ENCODE results near the gene FOXJ3.

The FOXJ3 gene

GRCh38 chr1:42145764-42146625, 189.0 kb downstream of the FOXJ3 start:
- no peak for DNase-seq (ENCODE audit: insufficient read length, low spot score)
- no peak for TF ChIP-seq POLR2A (IDR thresholded peaks at IDR 0.05; ENCODE audit: low read depth, low read length)
- FAIRE-seq, result no peak

DNA sequence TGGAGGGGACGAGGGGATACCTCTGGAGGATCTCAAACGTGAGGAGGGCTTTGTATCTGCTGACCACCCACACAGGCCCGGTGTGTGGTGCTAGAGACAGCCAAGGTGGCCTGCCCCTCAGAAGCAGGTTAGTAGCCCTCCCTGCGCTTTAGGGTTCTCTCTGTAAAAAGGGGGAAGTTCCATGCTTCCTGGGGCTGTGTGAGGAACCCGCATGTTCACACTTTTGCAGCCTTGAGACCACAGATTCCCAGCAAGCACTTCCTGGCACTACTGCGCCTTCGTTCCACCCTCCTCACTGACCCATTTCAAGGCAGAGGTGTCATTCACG, 189.7 kb downstream of the FOXJ3 start:
- DNase-seq (ENCODE audit: insufficient read length, low spot score) (no peak), FAIRE-seq (no peak)
- TF ChIP-seq POLR2A (IDR thresholded peaks at IDR 0.05; ENCODE audit: low read depth, low read length), result no peak

DNA sequence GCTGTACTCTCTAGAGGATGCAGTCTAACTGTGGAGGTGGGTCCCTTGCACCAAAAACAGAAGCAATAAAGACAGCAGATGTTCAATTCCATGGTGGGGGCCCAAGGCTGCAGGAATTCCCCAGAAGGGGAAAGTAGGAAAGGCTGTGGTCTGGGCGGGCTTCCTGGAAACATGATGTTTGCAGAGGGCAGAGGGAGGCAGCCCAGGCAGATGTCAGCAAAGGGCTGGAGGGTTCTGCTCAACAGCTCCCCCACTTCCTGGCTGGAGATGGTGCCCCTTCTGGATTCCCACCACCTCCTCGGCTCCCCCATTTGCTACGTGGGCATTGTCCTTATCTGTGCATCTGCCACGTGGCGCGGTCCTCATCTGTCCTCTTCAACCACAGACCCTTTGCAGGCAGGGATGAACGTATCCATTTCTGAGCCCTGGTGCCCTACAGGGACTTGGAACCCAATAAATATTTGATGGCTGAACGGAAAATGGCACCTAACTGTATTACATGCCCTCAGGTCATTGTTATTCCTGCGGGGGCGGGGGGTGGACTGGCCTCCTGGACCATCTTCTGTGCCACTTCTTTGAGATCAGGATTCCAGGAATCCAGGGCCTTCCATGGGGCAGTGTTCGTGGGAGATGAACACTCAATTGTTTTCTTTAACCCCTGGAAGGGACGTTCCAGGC, 190.2 kb downstream of the FOXJ3 start:
- FAIRE-seq (no peak), DNase-seq (ENCODE audit: insufficient read length, low spot score) (no peak)
- TF ChIP-seq POLR2A (IDR thresholded peaks at IDR 0.05; ENCODE audit: low read depth, low read length), result no peak

DNA sequence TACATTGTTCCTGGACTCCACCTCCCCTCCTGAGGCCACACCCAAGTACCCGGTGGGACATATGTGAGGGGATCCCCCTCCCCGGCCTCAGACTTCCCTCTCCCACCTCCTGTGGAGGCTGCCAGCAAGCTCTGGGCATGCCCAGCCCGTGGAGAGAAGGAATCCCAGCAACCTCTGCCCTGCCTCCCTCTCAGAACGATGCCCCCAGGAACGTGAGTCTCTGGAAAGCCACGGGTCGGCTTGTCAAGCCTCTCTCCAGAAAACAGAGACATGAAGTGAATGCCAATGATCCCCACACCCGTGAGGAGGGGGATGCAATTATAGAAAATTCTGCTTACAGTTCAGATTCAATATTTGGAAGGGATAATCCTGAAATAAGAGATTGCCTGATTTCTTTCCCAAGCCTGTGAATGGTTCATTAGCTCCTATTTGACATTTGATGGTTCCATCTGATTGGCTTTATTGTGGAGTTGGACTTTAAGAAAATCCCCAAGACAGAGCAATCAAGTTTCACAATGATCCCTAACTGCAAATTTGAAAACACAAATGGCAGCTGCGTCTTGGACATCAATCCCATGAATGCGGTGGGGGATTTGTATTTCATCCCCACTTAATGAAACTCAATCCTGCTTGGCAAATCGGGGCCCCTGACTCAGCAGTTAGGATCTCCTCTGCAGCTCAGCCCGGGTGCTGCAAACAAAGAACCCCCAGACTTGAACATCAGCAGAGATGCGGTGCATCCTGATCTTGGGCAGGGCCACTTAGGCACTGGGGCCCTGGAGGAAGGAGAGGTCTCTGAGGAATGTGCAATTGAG, 190.9 kb downstream of the FOXJ3 start:
- FAIRE-seq, result no peak
- no peak for DNase-seq (ENCODE audit: insufficient read length, low spot score)
- TF ChIP-seq POLR2A (IDR thresholded peaks at IDR 0.05; ENCODE audit: low read depth, low read length), result no peak

DNA sequence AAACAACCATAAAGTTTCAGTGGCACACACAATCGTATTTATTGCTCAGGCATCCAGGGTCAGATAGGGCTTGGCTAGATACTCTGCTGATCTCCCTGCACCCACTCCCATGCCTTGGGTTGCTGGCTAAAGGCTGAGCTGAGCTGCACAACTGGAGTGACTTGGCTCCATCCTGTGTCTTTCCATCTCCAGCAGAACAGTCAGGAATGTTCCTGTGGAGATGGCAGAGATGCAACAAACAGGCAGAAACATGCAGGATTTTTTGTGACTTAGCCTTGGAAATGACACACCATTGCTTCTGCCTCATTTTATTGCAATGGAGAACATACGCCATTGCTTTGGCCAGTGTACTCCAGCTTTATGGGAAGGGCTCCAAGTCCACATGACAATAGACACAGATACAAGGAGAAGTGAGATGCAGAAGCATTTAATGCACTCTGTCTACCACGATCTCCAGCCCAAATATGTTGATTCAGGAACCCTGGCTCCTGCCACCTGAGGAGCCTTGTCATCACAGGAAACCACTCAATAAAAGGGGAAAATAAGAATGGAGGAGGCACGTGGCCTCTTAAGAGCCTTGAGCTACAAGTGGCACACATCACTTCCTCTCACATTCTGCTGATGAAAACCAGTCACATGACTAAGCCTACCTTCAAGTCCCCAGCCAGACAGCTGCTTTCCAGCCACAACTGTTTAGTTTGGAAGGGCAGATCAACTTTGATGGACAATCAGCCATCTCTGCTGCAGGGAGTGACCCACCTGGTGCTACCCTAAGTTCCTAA, 191.9 kb downstream of the FOXJ3 start:
- DNase-seq (ENCODE audit: insufficient read length, low spot score) (no peak), FAIRE-seq (no peak)

DNA sequence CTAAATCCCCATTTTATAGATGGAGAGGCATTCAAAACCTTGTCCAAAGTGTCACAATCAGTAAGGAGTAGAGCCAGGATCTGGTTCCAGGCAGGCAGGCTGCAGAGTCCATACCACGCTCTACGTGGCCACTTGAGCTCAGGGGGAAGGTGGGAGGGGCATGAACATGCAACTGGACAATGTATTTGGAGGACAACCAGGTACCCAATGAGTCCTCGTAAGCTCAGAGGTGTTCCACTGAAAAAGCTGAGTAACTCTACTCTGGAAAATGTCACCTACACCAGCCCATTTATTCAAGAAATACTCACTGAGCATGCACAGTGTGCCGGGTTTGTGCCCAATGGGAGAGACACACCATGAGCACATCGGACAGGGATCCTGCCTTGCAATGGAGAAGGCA, 193.1 kb downstream of the FOXJ3 start:
- DNase-seq (ENCODE audit: insufficient read length, low spot score) (no peak), FAIRE-seq (no peak)
- no peak for TF ChIP-seq POLR2A (IDR thresholded peaks at IDR 0.05; ENCODE audit: low read depth, low read length)

More for the DNA sequence above, 191.9 kb downstream of the FOXJ3 start:
- TF ChIP-seq POLR2A (IDR thresholded peaks at IDR 0.05; ENCODE audit: low read depth, low read length), result no peak

DNA sequence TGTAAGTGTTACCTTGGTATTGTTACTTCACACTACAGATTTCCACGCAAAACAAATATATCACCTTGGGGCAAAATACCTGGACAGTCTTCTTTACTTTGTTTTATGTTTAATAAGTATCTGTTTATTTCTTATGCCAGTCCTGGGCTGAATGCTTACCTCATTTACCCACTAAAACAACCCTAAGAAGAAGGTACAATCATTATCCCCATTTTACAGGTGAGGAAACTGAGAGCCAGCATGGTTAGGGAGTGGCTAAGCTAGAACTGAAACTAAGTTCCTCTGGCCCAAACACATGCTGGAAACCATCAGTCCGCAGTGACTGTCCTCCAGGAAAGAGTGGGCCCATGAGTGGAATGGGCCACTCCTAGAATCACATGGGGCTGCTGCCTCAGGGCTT, 194.8 kb downstream of the FOXJ3 start:
- DNase-seq (ENCODE audit: insufficient read length, low spot score) (no peak), FAIRE-seq (no peak)

DNA sequence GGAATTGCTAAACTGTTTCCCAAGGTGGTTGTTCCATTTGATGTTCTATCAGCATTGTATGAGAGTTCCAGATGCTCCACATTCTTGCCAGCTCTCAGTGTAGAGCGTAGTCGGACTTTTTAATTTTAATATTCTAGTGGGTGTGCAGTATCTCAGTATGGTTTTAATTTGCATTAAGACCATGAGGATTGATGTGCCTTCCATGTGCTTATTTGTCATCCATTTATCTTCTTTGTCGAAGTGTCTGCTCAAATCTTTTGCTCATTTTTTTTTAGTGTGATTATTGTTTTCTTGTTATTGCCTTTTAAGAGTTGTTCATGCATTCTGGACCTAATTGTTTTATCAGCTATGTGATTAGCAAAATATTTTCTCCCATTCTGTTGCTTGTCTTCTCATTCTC, 195.6 kb downstream of the FOXJ3 start:
- FAIRE-seq, result no peak
- no peak for DNase-seq (ENCODE audit: insufficient read length, low spot score)
- no peak for TF ChIP-seq POLR2A (IDR thresholded peaks at IDR 0.05; ENCODE audit: low read depth, low read length)

More for the DNA sequence above, 194.8 kb downstream of the FOXJ3 start:
- no peak for TF ChIP-seq POLR2A (IDR thresholded peaks at IDR 0.05; ENCODE audit: low read depth, low read length)

DNA sequence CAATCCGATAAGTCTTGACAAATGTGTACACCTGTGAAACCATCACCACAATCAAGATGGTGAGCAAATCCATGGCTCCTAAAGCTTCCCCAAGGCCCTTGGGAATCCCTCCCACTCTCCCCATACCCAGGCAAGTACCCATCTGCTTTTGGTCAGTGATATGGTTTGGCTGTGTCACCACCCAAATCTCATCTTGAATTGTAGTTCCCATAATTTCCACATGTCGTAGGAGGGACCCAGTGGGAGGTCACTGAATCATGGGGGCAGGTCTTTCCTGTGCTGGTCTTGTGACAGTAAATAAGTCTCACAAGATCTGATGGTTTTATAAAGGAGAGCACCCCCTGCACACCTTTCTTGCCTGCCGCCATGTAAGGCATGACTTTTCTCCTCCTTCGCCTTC, 196.4 kb downstream of the FOXJ3 start:
- no peak for FAIRE-seq
- no peak for TF ChIP-seq POLR2A (IDR thresholded peaks at IDR 0.05; ENCODE audit: low read depth, low read length)
- no peak for DNase-seq (ENCODE audit: insufficient read length, low spot score)

- FAIRE-seq (no peak), DNase-seq (ENCODE audit: insufficient read length, low spot score) (no peak)
- no peak for TF ChIP-seq POLR2A (IDR thresholded peaks at IDR 0.05; ENCODE audit: low read depth, low read length)
These were observed 197.3 kb downstream of the FOXJ3 start for GRCh38 chr1:42137766-42138165.

DNA sequence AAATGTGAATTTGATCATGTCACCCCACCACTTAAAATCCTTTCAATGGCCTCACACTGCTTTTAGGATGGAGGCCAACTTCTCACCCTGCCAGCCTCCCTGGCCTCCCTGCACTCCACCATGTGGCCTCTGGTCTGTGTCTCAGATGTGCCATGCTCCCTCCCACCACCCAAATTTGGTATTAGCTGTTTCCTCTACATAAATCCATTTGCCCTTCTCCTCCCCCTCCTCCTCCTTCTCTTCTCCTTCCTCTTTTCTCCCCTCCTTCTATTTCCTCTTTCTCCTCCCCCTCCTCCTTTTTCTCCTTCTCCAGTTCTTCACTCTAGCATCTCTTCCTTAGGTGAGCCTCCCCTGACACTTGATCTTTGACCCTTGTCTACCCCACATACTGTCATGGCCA, 198.6 kb downstream of the FOXJ3 start:
- no peak for TF ChIP-seq POLR2A (IDR thresholded peaks at IDR 0.05; ENCODE audit: low read depth, low read length)
- no peak for FAIRE-seq
- no peak for DNase-seq (ENCODE audit: insufficient read length, low spot score)

DNA sequence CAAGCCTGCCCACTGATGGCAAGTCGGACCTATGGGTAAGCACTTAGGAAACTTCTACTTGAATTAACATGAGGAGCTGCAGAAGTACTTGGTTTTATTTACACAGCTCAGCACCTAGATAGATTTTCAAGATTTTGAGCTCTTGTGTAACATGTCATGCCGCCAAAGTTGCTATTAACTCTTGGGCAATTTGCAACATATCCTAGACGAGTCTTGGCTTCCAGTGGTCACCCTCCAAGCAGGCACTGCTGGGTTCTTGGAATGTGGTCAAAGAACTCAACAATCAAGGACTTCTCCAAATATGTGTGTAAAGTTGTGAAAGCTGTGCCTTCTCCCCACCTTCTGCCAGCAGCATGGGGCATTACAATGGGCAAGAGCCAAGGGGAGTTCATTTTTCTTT, 199.6 kb downstream of the FOXJ3 start:
- no peak for DNase-seq (ENCODE audit: insufficient read length, low spot score)
- no peak for FAIRE-seq
- no peak for TF ChIP-seq POLR2A (IDR thresholded peaks at IDR 0.05; ENCODE audit: low read depth, low read length)

DNA sequence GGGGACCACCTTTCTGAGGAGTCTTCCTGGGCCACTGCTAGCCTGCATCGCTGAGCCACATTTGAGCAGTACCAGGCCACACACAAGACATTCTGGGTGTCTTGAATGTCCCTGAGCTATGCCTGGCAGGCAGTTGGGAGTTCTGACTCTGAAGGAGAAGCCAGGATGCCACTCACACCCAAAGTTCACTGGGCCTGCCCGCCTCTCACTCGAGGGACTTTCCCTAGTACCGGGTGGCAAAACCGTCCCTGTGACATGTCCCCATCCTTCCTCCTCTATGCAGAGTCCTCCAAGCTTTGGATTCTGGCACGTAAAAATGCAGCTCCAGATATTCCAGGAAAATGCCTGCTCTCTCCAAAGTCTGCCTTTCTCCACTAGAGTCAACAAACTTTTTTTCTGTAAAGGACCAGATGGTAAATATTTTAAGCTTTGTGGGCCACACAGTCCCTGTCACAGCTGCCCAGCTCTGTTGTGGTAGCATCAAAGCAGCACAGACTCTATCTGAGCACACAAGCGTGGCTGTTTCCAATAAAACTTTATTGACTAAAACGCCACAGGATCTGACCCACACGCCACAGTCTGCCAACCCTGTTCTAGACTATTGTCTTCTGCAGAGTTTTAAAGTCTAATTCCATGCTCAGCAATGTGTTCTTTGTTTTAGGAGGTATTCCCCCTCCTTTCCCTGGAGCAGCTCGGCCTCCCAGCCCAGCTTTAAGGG, 201.1 kb downstream of the FOXJ3 start:
- FAIRE-seq (no peak), DNase-seq (ENCODE audit: insufficient read length, low spot score) (no peak)
- no peak for TF ChIP-seq POLR2A (IDR thresholded peaks at IDR 0.05; ENCODE audit: low read depth, low read length)
